ENCODE data around the gene FANCD2. TPM values are rescaled to one million over a fixed set of nuclear protein-coding genes. Genes with fewer than 3 reads are reported as not detected.
"Not testable (repeated sequence)": the region's sequence is repeated elsewhere in the genome, so short reads cannot be mapped to it uniquely, and the experiment has no call there.

FANCD2 gene
- total and polyA plus RNA-seq, 12 donors, result 0.48 to 14.5 (median 2.5) TPM

GRCh38 chr3:10015461-10015904, 10.8 kb upstream of the FANCD2 start:
- Histone ChIP-seq H3K27me3 (no peaks in the 10 kb centered on the region), H3K4me3 (no peak overlapping the region), H3K9me3 (replicated peaks in 1 of 3) (no peaks in the 10 kb centered on the region), H3K36me3 (replicated peaks in 1 of 2) (peaks cover 0 to 12% of the 10 kb centered on the region in 2 donors), H3K4me1 (replicated peaks in 1 of 2) (peaks cover 8 to 24% of the 10 kb centered on the region in 2 donors), H3K27ac (peak overlapping the region; percentile 45 to 92 (median 68))
- DNase-seq, result peak; percentile 76 to 94 (median 86)
- intact Hi-C loops (cut with DNase I), result no loop called here
- TF ChIP-seq POLR2A (IDR thresholded peaks at IDR 0.05) (no peak), CTCF (IDR thresholded peaks at IDR 0.05) (no peak)
- 10 to 24% (median 12%) methylated on average over 5 to 10 of the region's 10 CpGs for WGBS, 4 donors

- H3K4me3 ChIP-seq, result no peak overlapping the region
- H3K9me3 ChIP-seq (replicated peaks in 1 of 3), result no peaks in the 10 kb centered on the region
- no peak overlapping the region for H3K27ac ChIP-seq
- 80 to 91% (median 86%) methylated on average over 9 to 13 of the region's 13 CpGs for WGBS, 4 donors
- no peak for TF ChIP-seq POLR2A (IDR thresholded peaks at IDR 0.05)
- no peak for TF ChIP-seq CTCF (IDR thresholded peaks at IDR 0.05)
- intact Hi-C loops (cut with DNase I), result no loop called here
- H3K36me3 ChIP-seq (replicated peaks in 1 of 2), result peaks cover 0 to 18% of the 10 kb centered on the region in 2 donors
- peaks cover 8 to 14% of the 10 kb centered on the region in 2 donors for H3K4me1 ChIP-seq (replicated peaks in 1 of 2)
- no peaks in the 10 kb centered on the region for H3K27me3 ChIP-seq
- DNase-seq, result no peak
Observed at GRCh38 chr3:10017636-10018292, 8.5 kb upstream of the FANCD2 start.

- H3K9me3 ChIP-seq (replicated peaks in 1 of 3); H3K27ac ChIP-seq; DNase-seq; H3K27me3 ChIP-seq; intact Hi-C loops (cut with DNase I); H3K4me3 ChIP-seq: not testable (repeated sequence)
- 92 to 98% (median 94%) methylated on average over 2 of the region's 2 CpGs for WGBS, 4 donors
- Histone ChIP-seq H3K36me3 (replicated peaks in 1 of 2) (peaks cover 0 to 26% of the 10 kb centered on the region in 2 donors), H3K4me1 (replicated peaks in 1 of 2) (peaks cover 8 to 19% of the 10 kb centered on the region in 2 donors)
Observed at GRCh38 chr3:10018806-10019205, 7.4 kb upstream of the FANCD2 start.

- no peaks in the 10 kb centered on the region for H3K27me3 ChIP-seq
- peaks cover 8 to 24% of the 10 kb centered on the region in 2 donors for H3K4me1 ChIP-seq (replicated peaks in 1 of 2)
- H3K4me3 ChIP-seq, result no peak overlapping the region
- WGBS, 4 donors, result 87 to 92% (median 88%) methylated on average over 5 of the region's 5 CpGs
- TF ChIP-seq CTCF (IDR thresholded peaks at IDR 0.05), result no peak
- no peak for TF ChIP-seq POLR2A (IDR thresholded peaks at IDR 0.05)
- no peak overlapping the region for H3K27ac ChIP-seq
- intact Hi-C loops (cut with DNase I), result no loop called here
- no peak for DNase-seq
- no peaks in the 10 kb centered on the region for H3K9me3 ChIP-seq (replicated peaks in 1 of 3)
- peaks cover 0 to 26% of the 10 kb centered on the region in 2 donors for H3K36me3 ChIP-seq (replicated peaks in 1 of 2)
Observed at GRCh38 chr3:10019326-10019725, 6.9 kb upstream of the FANCD2 start.
